GM18520 (cell line): ENCODE data around the gene HAND2.

Experiments used
- ATAC-seq: cut with Tn5 transposase; IDR thresholded peaks from one replicate; pipeline ENCODE4 v1.9.1; 2021; ENCODE audit not compliant: unreplicated experiment

Gene HAND2

GRCh38 chr4:173503330-173504180, 26.5 kb downstream of the HAND2 start:
- no peak for ATAC-seq

GRCh38 chr4:173502282-173502681, 27.7 kb downstream of the HAND2 start:
- ATAC-seq, result no peak

DNA sequence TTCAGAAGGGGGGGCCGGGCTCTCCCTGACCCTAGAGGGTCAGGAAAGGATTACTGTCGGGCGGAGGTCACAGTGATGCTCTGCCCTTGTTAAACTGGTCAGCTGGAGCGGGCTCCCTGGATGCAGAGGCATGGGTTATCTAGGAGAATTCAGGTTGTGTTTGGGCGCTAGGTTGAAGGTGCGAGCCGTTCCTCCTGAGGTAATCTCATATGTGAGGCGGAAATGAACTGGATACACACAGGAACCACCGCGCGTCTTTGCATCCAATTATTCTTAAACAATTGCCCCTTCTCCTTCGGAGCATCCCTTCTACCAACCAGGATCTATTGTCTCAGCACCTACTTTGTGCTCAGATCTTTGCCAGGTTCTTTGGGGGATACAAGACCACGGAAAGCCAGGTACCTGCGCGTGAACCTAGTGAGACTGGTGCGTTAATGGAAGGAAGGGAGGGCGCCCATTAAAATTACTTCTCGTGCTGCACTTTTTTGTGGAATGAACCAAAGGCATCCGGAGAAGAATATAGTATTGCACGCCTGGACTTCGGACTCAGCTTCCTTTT, 28.4 kb downstream of the HAND2 start:
- ATAC-seq, result no peak

- ATAC-seq, result no peak
Measured at GRCh38 chr4:173500841-173501591, 29.0 kb downstream of the HAND2 start.

DNA sequence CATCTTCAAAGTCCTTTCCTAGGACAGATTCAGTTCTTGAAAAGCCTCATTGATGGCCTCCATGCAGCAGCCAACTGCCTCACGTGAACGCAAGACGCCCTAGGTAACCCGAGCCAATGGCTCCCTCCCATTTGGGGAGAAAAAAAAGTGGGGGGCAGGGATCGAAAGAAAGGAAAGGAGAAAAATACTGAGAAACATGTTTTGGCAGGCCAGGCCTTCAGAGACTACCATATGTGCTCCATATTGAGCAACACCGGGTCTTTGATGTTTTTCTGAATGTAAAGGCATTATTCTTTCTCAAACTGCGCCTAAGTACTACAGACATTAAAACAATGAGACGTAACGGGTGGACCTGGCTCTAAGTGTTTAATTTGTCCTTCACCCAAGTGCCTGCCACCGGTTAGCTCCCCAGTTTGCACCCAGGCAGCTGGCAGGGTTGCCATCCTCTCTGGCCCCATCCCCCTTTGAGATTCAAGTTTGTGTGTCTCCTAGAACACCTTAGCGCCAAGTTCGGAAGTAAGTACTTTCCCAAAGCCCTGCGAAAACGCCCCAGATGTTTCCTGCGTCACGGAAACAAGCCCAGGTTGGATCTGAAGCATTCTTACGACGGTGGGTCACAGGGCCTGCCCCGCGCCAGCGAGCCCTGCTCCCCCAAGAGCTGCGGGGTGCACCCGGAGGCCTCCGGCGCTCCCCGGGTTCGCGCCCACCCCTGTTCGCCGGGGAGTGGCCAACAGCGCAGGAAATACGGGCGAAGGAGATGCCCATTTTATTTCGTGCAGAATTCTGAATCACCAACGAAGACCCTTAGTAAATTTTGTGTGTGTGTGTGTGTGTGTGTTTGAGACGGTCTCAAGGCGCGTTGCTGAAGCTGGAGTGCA, 30.1 kb downstream of the HAND2 start:
- no peak for ATAC-seq

- ATAC-seq, result no peak
Measured at GRCh38 chr4:173498771-173499170, 31.3 kb downstream of the HAND2 start.

DNA sequence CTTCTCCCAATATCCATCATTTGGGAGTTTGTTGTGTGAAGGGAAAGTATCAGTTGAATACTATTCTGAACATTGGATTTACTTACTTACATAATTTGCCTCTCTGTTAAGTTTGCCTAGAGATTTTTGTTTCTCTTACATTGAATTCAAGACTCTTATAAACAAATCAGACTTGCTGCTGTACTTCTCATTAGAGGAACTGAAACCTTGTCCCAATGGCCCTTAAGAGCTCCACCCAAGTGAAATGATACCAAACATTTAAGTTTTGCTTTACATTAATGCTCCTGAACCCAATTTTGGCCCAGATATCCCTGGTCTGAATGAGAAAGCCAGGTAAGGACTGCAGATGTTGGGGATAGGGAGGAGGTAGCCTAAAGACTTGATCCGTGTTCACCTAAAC, 32.0 kb downstream of the HAND2 start:
- ATAC-seq, result peak; percentile 31

- peak; percentile 94 for ATAC-seq
Measured at GRCh38 chr4:173494013-173494970, 35.7 kb downstream of the HAND2 start.

- ATAC-seq, result no peak
Measured at GRCh38 chr4:173493041-173493440, 37.0 kb downstream of the HAND2 start.

DNA sequence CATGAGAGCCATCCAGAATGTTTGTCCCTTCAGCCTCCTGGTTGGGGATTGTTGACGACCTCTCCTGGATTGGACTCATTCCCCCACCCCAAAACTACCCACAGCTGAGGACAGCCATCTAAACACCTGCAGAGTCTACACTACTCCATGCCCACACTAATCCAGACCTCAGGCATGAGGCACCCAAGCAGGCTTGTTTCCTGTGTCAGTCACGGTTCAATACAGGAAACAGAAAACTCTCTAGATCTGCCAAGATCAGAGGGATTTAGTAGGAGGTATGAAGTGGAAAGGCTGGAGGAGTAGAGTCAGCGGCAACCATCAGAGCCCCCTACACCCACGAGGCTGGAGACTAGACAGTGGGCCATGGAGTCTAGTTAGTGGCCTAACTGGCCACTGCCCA, 37.7 kb downstream of the HAND2 start:
- no peak for ATAC-seq

GRCh38 chr4:173490817-173491528, 39.1 kb downstream of the HAND2 start:
- ATAC-seq, result no peak

- no peak for ATAC-seq
Measured at GRCh38 chr4:173490256-173490655, 39.8 kb downstream of the HAND2 start.

DNA sequence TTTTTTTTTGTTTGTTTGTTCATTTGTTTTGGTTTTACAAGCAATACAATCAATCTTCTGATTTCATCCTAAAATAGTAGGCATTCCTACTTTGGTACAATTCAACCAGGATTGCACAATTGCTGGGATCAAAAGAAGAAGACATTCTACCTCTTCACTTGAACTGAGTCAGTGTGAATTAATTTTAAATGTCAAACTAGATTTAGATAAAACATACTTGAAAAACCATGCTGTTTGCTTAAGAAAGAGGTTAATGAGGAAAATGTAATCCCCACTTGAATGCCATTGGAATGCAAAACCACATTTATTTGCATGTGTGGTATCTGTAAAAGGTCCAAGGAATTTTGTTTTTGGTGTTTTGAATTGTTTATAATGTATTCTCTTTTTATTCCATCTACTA, 40.5 kb downstream of the HAND2 start:
- ATAC-seq, result no peak

GRCh38 chr4:173488656-173489055, 41.4 kb downstream of the HAND2 start:
- ATAC-seq, result no peak

DNA sequence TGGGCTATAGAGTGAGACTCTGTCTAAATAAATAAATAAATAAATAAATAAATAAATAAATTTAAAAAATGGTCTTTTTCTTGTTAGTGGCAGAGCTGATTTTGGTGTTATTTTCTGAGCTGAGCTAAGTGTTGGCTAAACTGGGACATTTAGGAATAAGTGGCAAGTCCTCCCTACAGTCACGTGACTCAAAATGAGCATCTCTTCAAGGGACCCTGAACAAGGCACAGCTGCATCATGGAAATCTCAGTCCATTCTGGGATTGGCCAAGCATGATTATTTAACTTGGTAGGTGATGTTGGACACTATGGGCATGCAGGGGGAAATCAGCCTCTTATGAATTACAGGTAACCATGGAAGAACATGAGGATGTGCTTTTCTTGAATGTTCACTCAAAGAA, 42.0 kb downstream of the HAND2 start:
- no peak for ATAC-seq

DNA sequence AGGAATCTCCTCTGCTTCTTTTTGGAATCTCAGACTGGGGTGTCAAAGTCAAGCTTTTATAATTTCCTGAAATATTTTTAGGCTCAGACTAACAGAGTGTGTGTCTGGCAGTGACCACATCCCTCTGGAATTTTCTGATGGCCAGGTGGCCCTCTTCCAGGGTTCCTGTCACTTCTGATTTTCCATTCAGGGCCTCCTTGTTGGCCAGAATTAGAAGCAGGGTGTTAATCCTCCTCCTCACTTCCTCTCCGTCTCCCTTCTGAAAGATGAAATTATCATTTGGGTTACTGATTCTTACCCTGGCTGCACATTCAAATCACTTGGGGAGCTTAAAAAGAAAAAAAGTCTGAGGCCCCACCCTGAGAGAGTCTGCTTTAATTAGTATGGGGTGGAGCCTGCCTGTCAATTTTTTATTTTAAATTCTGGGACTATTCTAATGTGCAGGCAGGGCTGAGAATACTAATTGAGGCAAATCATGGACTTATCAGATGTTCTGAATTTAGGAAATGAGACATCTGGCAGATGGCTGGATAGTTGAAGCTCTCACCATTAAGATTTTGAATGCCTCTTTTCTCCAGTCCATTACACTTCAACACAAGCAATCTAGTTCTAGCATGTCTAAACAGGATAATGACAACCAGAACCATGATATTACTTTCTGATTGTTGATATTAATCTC, 43.2 kb downstream of the HAND2 start:
- ATAC-seq, result no peak

- no peak for ATAC-seq
Measured at GRCh38 chr4:173485164-173485563, 44.9 kb downstream of the HAND2 start.

- ATAC-seq, result no peak
Measured at GRCh38 chr4:173482330-173482931, 47.6 kb downstream of the HAND2 start.
